K562 (cell line): ENCODE measurements around the gene EFCAB13. TPM values are rescaled to one million over a fixed set of nuclear protein-coding genes. Genes with fewer than 3 reads are reported as not detected.
"Not testable (repeated sequence)": the region's sequence is repeated elsewhere in the genome, so short reads cannot be mapped to it uniquely, and the experiment has no call there.

Experiments
- ATAC-seq: fragments of 200-7000 bp; cut with Tn5 transposase; 3 replicates; pipeline ENCODE4 v1.9.1; 2020; ENCODE audit warnings: moderate library complexity
- BruUV-seq: library from RNA; stranded (reverse); fragments of 400-500 nt; replicated peaks from 2 replicates; lab custom pipeline; 2021; lab: Mats Ljungman, UMichigan
- CTCF ChIA-PET: fragments of 300-600 bp; formaldehyde crosslinking; extraction: SDS; loops from one replicate; lab custom pipeline; 2021; ENCODE audit warnings: low intra/inter-chr PET ratio; lab: Yijun Ruan, JAX
- POLR2A ChIA-PET: fragments of 300-600, 350-650 bp; sonication (Branson Sonifier 250); formaldehyde crosslinking; extraction: SDS; loops from one replicate; lab custom pipeline; 2021; ENCODE audit warnings: antibody characterized with exemption, inconsistent platforms; lab: Yijun Ruan, JAX
- DNase-seq, 4 experiments: peaks; one replicate each; pipeline versions ENCODE4 v3.0.0 to v3.0.0-alpha.2; 2011 to 2018; ENCODE audit warnings: low spot score in 3 of 4, mixed read lengths in 3 of 4; ENCODE audit errors: extremely low read depth in 1 of 4
- FAIRE-seq: peaks from 2 replicates; lab custom pipeline; 2011; peaks lifted over from hg19 to GRCh38; lab: Jason Lieb, UNC
- H2AFZ ChIP-seq: 2 replicates; pipeline ENCODE4 v1.6.0; 2011; ENCODE audit warnings: low read depth, low read length, control low read depth, inconsistent platforms
- H3K27ac ChIP-seq: fragments of 200-600 bp; 3 replicates; pipeline ENCODE4 v1.8.0; 2011; ENCODE audit warnings: low read depth, mild to moderate bottlenecking, control low read depth, inconsistent platforms, low read length, moderate library complexity, mixed read lengths; ENCODE audit errors: extremely low read depth
- H3K27me3 ChIP-seq, 2 experiments: fragments of 300-600 bp in 1 of 2; 2 replicates in 1 of 2; 3 replicates in 1 of 2; pipeline versions ENCODE4 v1.6.0 to v1.8.0; 2011; ENCODE audit warnings: inconsistent platforms in 2 of 2, low read length in 2 of 2, mild to moderate bottlenecking in 1 of 2, mixed read lengths in 1 of 2, moderate library complexity in 1 of 2; ENCODE audit not compliant: control insufficient read depth in 2 of 2, insufficient read depth in 2 of 2
- H3K36me3 ChIP-seq: fragments of 300-600 bp; 3 replicates; pipeline ENCODE4 v1.8.0; 2011; ENCODE audit warnings: mild to moderate bottlenecking, low read length, inconsistent platforms; ENCODE audit not compliant: control insufficient read depth, insufficient read depth
- H3K4me1 ChIP-seq, 2 experiments: fragments of 200-600 bp in 1 of 2; replicated peaks in 1 of 2; 2 replicates in 1 of 2; 3 replicates in 1 of 2; pipeline versions ENCODE4 v1.5.1 to v1.8.0; 2011; ENCODE audit warnings: inconsistent platforms in 2 of 2, low read length in 2 of 2, mild to moderate bottlenecking in 1 of 2, mixed read lengths in 1 of 2, moderate library complexity in 1 of 2; ENCODE audit not compliant: control insufficient read depth in 2 of 2, insufficient read depth in 2 of 2
- H3K4me2 ChIP-seq: 2 replicates; pipeline ENCODE4 v1.6.1; 2011; ENCODE audit warnings: low read length, control low read depth, inconsistent platforms, mixed read lengths; ENCODE audit not compliant: insufficient read depth
- H3K4me3 ChIP-seq: fragments of 200-600 bp; sonication (generic), shearing (Covaris generic); 2 replicates; pipeline ENCODE4 v1.5.1; 2016; ENCODE audit warnings: control low read depth, inconsistent platforms
- H3K79me2 ChIP-seq: fragments of 200-600 bp; 3 replicates; pipeline ENCODE4 v1.8.0; 2011; ENCODE audit warnings: low read length, inconsistent platforms; ENCODE audit not compliant: control insufficient read depth, insufficient read depth
- H3K9ac ChIP-seq, 2 experiments: 2 replicates each; pipeline versions ENCODE4 v1.6.0 to v1.6.1; 2011; ENCODE audit warnings: low read depth in 2 of 2, low read length in 2 of 2, control low read depth in 1 of 2, inconsistent platforms in 1 of 2, mild to moderate bottlenecking in 1 of 2, mixed read lengths in 1 of 2; ENCODE audit not compliant: insufficient read depth in 1 of 2
- H3K9me1 ChIP-seq: one replicate; pipeline ENCODE4 v1.6.0; 2011; ENCODE audit warnings: inconsistent platforms, mild to moderate bottlenecking, low read length, moderate library complexity; ENCODE audit not compliant: control insufficient read depth, insufficient read depth
- H3K9me3 ChIP-seq: replicated peaks from 2 replicates; pipeline ENCODE4 v1.5.1; 2011; ENCODE audit warnings: low read depth, low read length, inconsistent platforms; ENCODE audit not compliant: control insufficient read depth, insufficient read depth
- H4K20me1 ChIP-seq: replicated peaks from 2 replicates; pipeline ENCODE4 v1.6.1; 2011; ENCODE audit warnings: low read length, inconsistent platforms, mixed read lengths; ENCODE audit not compliant: control insufficient read depth, insufficient read depth
- ERF ChIP-seq: fragments of 450-650 bp; formaldehyde crosslinking; IDR thresholded peaks from 2 replicates; pipeline ENCODE4 v1.4.0; 2020; ENCODE audit warnings: mild to moderate bottlenecking, mixed read lengths
- MTA2 ChIP-seq: fragments of 450-650 bp; IDR thresholded peaks from 2 replicates; pipeline ENCODE4 v1.6.1; 2016; ENCODE audit warnings: low read depth
- PHB2 ChIP-seq: fragments of 450-650 bp; IDR thresholded peaks from 2 replicates; pipeline ENCODE4 v1.6.1; 2017; ENCODE audit warnings: low read depth
- WGBS: fragments of 100-300 bp; shearing (Covaris generic); methylation state at CpG from one replicate; pipeline ENCODE4 v1.1.6; 2016; ENCODE audit warnings: low coverage, mixed read lengths; ENCODE audit not compliant: insufficient coverage; ENCODE audit errors: missing lambda C conversion rate; 5-methylcytosine and 5-hydroxymethylcytosine counted together
- in situ Hi-C: fragments of 300-500 bp; cut with MboI; formaldehyde crosslinking; loops from 4 replicates; pipeline ENCODE4 v1.15.0; 2018; ENCODE audit warnings: inconsistent platforms, mixed read lengths
- intact Hi-C: fragments of 100-400 bp; cut with micrococcal nuclease; formaldehyde crosslinking; loops from 2 replicates; pipeline ENCODE4 v1.14.2; 2022
- polyA plus RNA-seq, 8 experiments: library from polyadenylated mRNA; depleted of rRNA in 4 of 8; stranded (reverse) in 5 of 8; unstranded in 3 of 8; fragments of >200 nt; fragmentation: Nextera tagmentation in 2 of 8; fragmentation: Illumina TruSeq in 1 of 8; extraction: Ambion mirVana in 2 of 8; extraction: Trizol in 1 of 8; gene quantifications; 2 replicates each; pipeline versions ENCODE4 v1.2.1 to v1.2.3, GENCODE V29; 2011 to 2014; ENCODE audit warnings: inconsistent platforms in 1 of 8, missing spikeins in 1 of 8
- total RNA-seq, 7 experiments: library from RNA; depleted of rRNA in 6 of 7; stranded (reverse); fragments of >200 nt in 6 of 7; fragmentation: Illumina TruSeq in 2 of 7; extraction: Trizol in 2 of 7; gene quantifications; 2 replicates each; pipeline versions ENCODE4 v1.2.1 to v1.2.3, GENCODE V29; 2011 to 2021; ENCODE audit warnings: low replicate concordance in 1 of 7
- TF ChIP-seq, protein P1 (sequence below): IDR thresholded peaks from 2 replicates; pipeline ENCODE4 v1.6.1; 2011; ENCODE audit not compliant: insufficient read length; ENCODE audit errors: extremely low read depth

The EFCAB13 gene
- total and polyA plus RNA-seq, 9 of the 15 experiments (the other 6 are each of a cell fraction or from before 2014, with no cell fraction given) = 0.32 to 1.3 (median 0.95) TPM

GRCh38 chr17:47465165-47465564 lies 141.4 kb downstream of the EFCAB13 start:
- Histone ChIP-seq H3K9me3 (no peaks in the 10 kb centered on the region), H3K4me1 (no peaks in the 10 kb centered on the region), H3K4me2 (no peak overlapping the region), H3K79me2 (no peaks in the 10 kb centered on the region), H3K36me3 (peaks cover 8% of the 10 kb centered on the region; the same call in 1 of the 3 replicates), H3K4me3 (no peak overlapping the region), H3K27me3 (no peaks in the 10 kb centered on the region), H3K9ac (no peak overlapping the region), H3K9me1 (no peaks in the 10 kb centered on the region), H4K20me1 (no peaks in the 10 kb centered on the region), H2AFZ (no peak overlapping the region), H3K27ac (no peak overlapping the region)
- ChIA-PET CTCF (no interaction called here), POLR2A (no interaction called here)
- BruUV-seq = no TSS peak
- FAIRE-seq (no peak), DNase-seq (no peak), ATAC-seq (no peak)
- WGBS = 95% methylated on average over 3 of the region's 3 CpGs
- intact Hi-C loops (no loop called here), in situ Hi-C loops (no loop called here)
- TF ChIP-seq ERF (CRISPR knock-in tag) (no peak), PHB2 (no peak), MTA2 (no peak)
- TF ChIP-seq, protein P1, sequence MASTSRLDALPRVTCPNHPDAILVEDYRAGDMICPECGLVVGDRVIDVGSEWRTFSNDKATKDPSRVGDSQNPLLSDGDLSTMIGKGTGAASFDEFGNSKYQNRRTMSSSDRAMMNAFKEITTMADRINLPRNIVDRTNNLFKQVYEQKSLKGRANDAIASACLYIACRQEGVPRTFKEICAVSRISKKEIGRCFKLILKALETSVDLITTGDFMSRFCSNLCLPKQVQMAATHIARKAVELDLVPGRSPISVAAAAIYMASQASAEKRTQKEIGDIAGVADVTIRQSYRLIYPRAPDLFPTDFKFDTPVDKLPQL = no peak

DNA sequence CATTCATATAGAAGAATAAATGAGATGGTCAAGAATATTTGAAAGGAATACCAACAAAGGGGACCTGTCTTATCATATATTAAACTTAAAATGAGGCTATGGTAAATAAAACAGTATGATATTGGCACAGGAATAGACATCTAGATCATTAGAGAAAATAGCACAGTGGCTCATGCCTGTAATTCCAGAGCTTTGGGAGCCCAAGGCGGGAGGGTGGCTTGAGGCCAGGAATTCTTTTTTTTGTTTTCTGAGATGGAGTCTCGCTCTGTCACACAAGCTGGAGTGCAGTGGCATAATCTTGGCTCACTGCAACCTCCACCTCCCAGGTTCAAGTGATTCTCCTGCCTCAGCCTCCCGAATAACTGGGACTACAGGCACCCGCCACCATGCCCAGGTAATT lies 143.2 kb downstream of the EFCAB13 start:
- H3K27me3 ChIP-seq, intact Hi-C loops, H3K9me3 ChIP-seq, POLR2A ChIA-PET, H3K79me2 ChIP-seq, H3K9ac ChIP-seq, CTCF ChIA-PET, BruUV-seq, H4K20me1 ChIP-seq, H3K4me1 ChIP-seq, H3K27ac ChIP-seq, ATAC-seq, H3K4me3 ChIP-seq, in situ Hi-C loops, DNase-seq, H3K9me1 ChIP-seq, FAIRE-seq, H2AFZ ChIP-seq, H3K4me2 ChIP-seq: not testable (repeated sequence)
- WGBS = 93% methylated on average over 4 of the region's 4 CpGs
- peaks cover 10% of the 10 kb centered on the region; the same call in 1 of the 3 replicates for H3K36me3 ChIP-seq
